HG03280 (cell line): ENCODE results near the gene PTGR1.
"Not testable (repeated sequence)": the region's sequence is repeated elsewhere in the genome, so short reads cannot be mapped to it uniquely, and the experiment has no call there.

Experiments
- ATAC-seq: cut with Tn5 transposase; IDR thresholded peaks from one replicate; pipeline ENCODE4 v1.9.1; 2021; ENCODE audit warnings: mild to moderate bottlenecking, moderate library complexity; ENCODE audit not compliant: unreplicated experiment

PTGR1 gene

DNA sequence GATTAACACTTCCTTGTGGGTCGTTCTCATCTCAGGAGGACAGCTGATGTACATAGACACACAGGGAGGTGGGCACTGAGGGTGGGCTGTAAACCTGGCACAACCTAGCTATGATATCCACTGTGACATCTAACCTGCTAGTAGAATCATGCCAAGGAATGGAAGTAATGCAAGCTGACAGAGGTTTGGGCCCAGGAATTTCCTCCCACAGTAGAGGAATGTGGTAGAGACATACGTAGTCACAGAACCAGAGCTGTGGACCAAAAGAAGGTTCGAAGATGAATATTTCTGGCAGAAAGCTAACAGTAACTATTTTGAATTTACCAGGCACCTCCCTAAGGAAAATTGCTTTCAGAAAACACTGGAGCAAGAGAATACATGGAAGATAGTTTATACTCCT, 16.5 kb upstream of the PTGR1 start:
- ATAC-seq, result no peak

- ATAC-seq, result no peak
These were observed 14.1 kb upstream of the PTGR1 start for GRCh38 chr9:111613436-111614040.

GRCh38 chr9:111610845-111611244, 11.4 kb upstream of the PTGR1 start:
- no peak for ATAC-seq

DNA sequence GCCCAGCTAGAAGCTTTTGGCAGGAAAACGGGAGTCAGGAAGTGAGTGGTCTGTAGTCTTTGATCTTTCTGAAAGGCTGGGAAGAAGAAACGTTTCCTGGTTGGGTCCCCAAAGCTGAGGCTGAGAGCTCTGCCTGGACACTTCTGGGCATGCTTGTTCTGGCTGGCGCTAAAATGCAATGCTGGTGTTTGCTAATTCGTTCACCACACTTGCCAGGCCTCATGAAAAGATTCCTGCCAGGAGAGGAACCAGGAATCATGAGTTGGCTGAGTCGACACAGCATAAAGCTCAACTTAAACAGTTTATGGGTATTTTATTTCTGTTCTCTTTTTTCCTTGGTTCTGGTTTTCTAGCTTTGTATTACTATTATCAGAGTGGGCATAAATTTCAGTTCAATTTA, 10.7 kb upstream of the PTGR1 start:
- no peak for ATAC-seq

DNA sequence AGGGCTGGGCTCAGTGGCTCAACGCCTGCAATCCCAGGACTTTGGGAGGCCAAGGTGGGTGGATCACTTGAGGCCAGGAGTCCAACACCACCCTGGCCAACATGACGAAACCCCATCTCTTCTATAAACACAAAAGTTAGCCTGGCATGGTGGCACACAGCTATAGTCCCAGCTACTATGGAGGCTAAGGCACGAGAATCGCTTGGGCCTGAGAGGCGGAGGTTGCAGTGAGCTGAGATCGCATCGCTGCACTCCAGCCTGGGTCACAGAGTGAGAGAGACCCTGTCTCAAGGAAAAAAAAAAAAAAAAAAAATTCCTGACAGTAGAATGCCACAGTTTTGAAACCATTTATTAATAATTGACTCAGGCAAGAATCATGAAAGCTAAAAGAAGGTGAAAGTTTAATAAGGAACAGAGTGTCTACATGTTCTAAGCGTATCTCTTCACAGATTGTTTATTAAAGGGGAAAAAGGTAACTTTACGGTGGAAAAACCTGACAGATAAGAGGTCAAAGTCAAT, 5.7 kb upstream of the PTGR1 start:
- ATAC-seq, result no peak

DNA sequence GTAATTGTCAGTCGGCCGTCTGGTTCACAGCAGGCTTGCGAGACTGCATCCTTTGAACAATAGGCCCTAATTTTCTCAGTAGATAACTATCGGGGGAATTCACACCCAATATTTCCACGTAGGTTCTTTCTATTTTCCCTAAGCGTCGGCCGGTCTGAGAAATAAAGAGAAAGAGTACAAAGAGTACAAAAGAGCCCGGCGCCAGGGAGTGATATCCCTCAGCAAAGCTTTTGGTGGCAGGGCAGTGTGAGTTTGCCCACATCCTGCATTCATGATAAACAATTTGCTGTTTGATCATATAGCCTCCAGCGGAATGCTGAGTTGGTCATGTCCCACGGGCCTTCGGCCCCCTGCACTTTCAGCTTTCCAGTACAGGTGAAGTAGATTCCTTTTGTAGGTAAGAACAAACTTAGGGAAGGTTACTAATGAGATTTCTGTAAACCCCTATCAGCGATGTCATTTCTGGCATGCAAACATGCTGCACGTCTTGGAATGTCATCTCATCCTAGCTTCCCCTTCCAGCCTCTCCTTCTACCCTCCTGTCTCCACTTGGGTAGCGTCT, 4.7 kb upstream of the PTGR1 start:
- ATAC-seq, result no peak

GRCh38 chr9:111603041-111603440, 3.6 kb upstream of the PTGR1 start:
- ATAC-seq, result no peak

DNA sequence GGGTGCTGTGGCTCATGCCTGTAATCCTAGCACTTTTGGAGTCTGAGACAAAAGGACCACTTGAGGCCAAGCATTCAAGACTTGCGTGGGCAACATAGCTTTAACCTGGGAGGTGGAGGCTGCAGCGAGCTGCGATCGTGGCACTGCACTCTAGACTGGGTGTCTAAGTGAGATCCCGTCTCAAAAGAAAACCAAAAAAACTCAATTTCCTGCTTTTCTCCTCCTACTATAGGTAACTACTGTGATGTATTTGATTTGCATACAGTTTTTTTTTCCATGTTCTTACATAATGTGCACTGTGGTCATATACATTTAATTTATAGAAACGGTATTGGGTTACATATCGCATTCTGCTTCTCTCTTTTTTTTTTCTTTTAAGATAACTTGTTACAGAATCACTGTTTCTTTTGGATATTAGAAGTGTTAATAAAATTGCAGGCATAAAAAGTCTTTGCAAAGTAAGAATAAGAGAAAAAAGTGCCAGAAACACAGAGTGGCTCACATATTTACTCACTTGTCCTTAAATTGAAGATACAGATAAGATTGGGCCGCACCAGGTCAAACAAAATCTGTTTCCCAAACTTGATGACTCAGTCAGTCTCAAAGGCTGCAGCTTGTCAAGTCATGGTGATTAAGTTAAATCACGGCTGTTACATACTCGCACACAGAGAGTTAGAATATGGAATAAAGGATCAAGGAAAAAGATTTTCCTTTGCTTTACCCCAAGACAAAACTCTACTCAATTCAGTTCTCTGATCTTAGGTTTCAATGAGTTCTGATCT, 2.0 kb upstream of the PTGR1 start:
- ATAC-seq, result no peak

GRCh38 chr9:111599955-111600343, 502 bp upstream of the PTGR1 start:
- no peak for ATAC-seq

DNA sequence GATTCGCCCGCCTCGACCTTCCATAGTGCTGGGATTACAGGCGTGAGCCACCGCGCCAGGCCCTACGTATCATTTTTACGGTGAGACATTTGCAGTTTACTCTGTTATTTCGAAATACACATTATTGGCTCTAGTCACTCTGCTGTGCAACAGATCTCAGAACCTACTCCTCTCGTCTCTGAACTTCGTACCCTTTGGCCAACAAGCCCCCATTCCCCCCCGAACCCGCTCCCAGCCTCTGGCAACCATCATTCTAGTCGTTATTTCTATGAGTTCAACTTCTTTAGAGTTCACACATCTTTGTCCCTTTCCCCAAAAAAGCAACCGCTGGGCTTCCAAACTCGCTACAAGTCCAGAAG, 735 bp downstream of the PTGR1 start:
- no peak for ATAC-seq

- peak; percentile 60 for ATAC-seq
These were observed 1.4 kb downstream of the PTGR1 start for GRCh38 chr9:111597852-111598732.

- ATAC-seq, result no peak
These were observed 10.6 kb downstream of the PTGR1 start for GRCh38 chr9:111588846-111589245.

- no peak for ATAC-seq
These were observed 13.1 kb downstream of the PTGR1 start for GRCh38 chr9:111586378-111586777.

GRCh38 chr9:111582888-111583287, 16.6 kb downstream of the PTGR1 start:
- ATAC-seq, result no peak

- no peak for ATAC-seq
These were observed 26.4 kb downstream of the PTGR1 start for GRCh38 chr9:111572950-111573604.

GRCh38 chr9:111568127-111568526, 31.3 kb downstream of the PTGR1 start:
- ATAC-seq, result not testable (repeated sequence)

GRCh38 chr9:111566234-111566633, 33.2 kb downstream of the PTGR1 start:
- no peak for ATAC-seq

- ATAC-seq, result no peak
These were observed 38.2 kb downstream of the PTGR1 start for GRCh38 chr9:111561165-111561719.

DNA sequence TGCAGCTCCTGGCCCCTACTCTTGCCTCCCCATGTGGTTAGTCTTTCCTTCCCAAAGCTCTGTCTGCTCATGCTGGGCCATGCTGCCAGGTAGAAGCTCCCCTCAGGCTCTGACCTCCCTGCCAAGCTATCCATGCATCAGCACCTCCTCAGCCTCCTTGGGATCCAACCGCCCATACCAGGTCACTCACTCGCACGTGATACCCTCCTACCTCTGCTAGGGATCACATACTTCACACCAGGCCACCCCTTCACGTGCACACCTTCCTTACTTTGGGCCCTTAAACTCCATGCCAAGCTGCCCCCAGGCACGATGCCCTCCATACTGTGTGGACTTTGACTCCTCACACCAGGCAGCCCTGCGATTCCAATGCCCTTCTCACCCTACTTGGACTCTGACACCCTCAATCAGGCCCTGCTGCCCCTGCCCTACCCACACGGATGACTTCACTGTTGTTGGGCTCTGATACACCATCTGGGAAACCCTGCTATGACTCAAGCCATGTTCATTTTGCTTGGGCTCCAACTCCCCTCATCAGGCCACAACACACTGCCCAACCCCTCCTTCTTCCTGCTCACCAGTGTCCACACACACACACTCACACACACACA, 40.3 kb downstream of the PTGR1 start:
- ATAC-seq, result no peak

DNA sequence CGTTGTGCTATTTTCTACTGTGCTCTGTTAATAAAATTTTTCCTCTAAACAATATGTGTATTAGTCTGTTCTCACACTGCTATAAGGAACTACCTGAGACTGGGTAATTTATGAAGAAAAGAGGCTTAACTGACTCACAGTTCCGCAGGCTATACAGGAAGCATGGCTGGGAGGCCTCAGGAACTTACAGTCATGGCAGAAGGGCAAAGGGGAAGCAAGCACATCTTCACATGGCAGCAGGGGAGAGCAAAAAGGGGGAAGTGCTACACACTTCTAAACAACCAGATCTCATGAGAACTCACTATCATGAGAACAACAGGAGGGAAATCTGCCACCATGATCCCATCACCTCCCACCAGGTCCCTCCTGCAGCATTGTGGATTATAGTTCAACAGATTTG, 44.0 kb downstream of the PTGR1 start:
- ATAC-seq, result not testable (repeated sequence)
